LNCaP clone FGC (cell line): Measurements from ENCODE around the gene PNLIPRP3.

Experiments used
- DNase-seq: peaks from one replicate; pipeline ENCODE4 v3.0.0-alpha.2; 2011; ENCODE audit warnings: low read depth
- H3K4me3 ChIP-seq: 2 replicates; pipeline ENCODE4 v1.5.1; 2011; ENCODE audit warnings: mild to moderate bottlenecking, low read depth, low read length, control low read depth
- TF ChIP-seq, protein P1 (sequence below): IDR thresholded peaks from 2 replicates; pipeline ENCODE4 v1.5.1; 2012; ENCODE audit warnings: mild to moderate bottlenecking; ENCODE audit not compliant: control insufficient read depth, insufficient read depth; ENCODE audit errors: extremely low read depth

Gene PNLIPRP3

GRCh38 chr10:116465546-116465945 is 37.9 kb downstream of the PNLIPRP3 start:
- no peak for DNase-seq
- no peak overlapping the region for H3K4me3 ChIP-seq
- TF ChIP-seq, protein P1, sequence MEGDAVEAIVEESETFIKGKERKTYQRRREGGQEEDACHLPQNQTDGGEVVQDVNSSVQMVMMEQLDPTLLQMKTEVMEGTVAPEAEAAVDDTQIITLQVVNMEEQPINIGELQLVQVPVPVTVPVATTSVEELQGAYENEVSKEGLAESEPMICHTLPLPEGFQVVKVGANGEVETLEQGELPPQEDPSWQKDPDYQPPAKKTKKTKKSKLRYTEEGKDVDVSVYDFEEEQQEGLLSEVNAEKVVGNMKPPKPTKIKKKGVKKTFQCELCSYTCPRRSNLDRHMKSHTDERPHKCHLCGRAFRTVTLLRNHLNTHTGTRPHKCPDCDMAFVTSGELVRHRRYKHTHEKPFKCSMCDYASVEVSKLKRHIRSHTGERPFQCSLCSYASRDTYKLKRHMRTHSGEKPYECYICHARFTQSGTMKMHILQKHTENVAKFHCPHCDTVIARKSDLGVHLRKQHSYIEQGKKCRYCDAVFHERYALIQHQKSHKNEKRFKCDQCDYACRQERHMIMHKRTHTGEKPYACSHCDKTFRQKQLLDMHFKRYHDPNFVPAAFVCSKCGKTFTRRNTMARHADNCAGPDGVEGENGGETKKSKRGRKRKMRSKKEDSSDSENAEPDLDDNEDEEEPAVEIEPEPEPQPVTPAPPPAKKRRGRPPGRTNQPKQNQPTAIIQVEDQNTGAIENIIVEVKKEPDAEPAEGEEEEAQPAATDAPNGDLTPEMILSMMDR: no peak

- TF ChIP-seq, protein P1: no peak
- no peak for DNase-seq
- H3K4me3 ChIP-seq: no peak overlapping the region
Observed at GRCh38 chr10:116466715-116467422, 39.2 kb downstream of the PNLIPRP3 start.

- TF ChIP-seq, protein P1: no peak
- no peak overlapping the region for H3K4me3 ChIP-seq
- no peak for DNase-seq
Observed at GRCh38 chr10:116469437-116469836, 41.8 kb downstream of the PNLIPRP3 start.

- TF ChIP-seq, protein P1: no peak
- no peak overlapping the region for H3K4me3 ChIP-seq
- no peak for DNase-seq
Observed at GRCh38 chr10:116470071-116470470, 42.4 kb downstream of the PNLIPRP3 start.

GRCh38 chr10:116470768-116471415 is 43.2 kb downstream of the PNLIPRP3 start:
- TF ChIP-seq, protein P1: peak; percentile 79
- no peak overlapping the region for H3K4me3 ChIP-seq
- no peak for DNase-seq

GRCh38 chr10:116472891-116473290 is 45.2 kb downstream of the PNLIPRP3 start:
- no peak for DNase-seq
- no peak overlapping the region for H3K4me3 ChIP-seq
- TF ChIP-seq, protein P1: no peak
